ENCODE data around the gene ABLIM1.

Gene ABLIM1

GRCh38 chr10:114506871-114507385 lies 151.1 kb downstream of the ABLIM1 start:
- H3K27ac ChIP-seq: no peak overlapping the region
- TF ChIP-seq CTCF (conservative IDR thresholded peaks at IDR 0.05) (no peak), ZFX (IDR thresholded peaks at IDR 0.05) (no peak)

GRCh38 chr10:114504769-114505579 lies 153.1 kb downstream of the ABLIM1 start:
- no peak for TF ChIP-seq ZFX (IDR thresholded peaks at IDR 0.05)
- TF ChIP-seq CTCF (conservative IDR thresholded peaks at IDR 0.05): no peak
- no peak overlapping the region for H3K27ac ChIP-seq

- no peak overlapping the region for H3K27ac ChIP-seq
- no peak for TF ChIP-seq ZFX (IDR thresholded peaks at IDR 0.05)
- no peak; the same call in 1 of the 2 replicates for TF ChIP-seq CTCF (conservative IDR thresholded peaks at IDR 0.05)
These were observed 156.0 kb downstream of the ABLIM1 start for GRCh38 chr10:114502074-114502473.

- TF ChIP-seq CTCF (conservative IDR thresholded peaks at IDR 0.05) (no peak; the same call in 1 of the 2 replicates), ZFX (IDR thresholded peaks at IDR 0.05) (no peak)
- no peak overlapping the region for H3K27ac ChIP-seq
These were observed 156.4 kb downstream of the ABLIM1 start for GRCh38 chr10:114501650-114502049.

- no peak overlapping the region for H3K27ac ChIP-seq
- TF ChIP-seq CTCF (conservative IDR thresholded peaks at IDR 0.05): no peak
- TF ChIP-seq ZFX (IDR thresholded peaks at IDR 0.05): no peak
These were observed 157.4 kb downstream of the ABLIM1 start for GRCh38 chr10:114500643-114501042.

- no peak overlapping the region for H3K27ac ChIP-seq
- no peak for TF ChIP-seq CTCF (conservative IDR thresholded peaks at IDR 0.05)
- TF ChIP-seq ZFX (IDR thresholded peaks at IDR 0.05): no peak
These were observed 158.4 kb downstream of the ABLIM1 start for GRCh38 chr10:114499630-114500190.

GRCh38 chr10:114499116-114499515 lies 159.0 kb downstream of the ABLIM1 start:
- no peak for TF ChIP-seq ZFX (IDR thresholded peaks at IDR 0.05)
- TF ChIP-seq CTCF (conservative IDR thresholded peaks at IDR 0.05): no peak
- H3K27ac ChIP-seq: no peak overlapping the region

Data from C4-2B (cell line).